22Rv1 (cell line): ENCODE data around the gene BAZ2B.

Experiments used
- H3K27ac ChIP-seq: fragments of 450-650 bp; 2 replicates; pipeline ENCODE4 v1.5.1; 2017
- ZFX ChIP-seq: fragments of 450-650 bp; IDR thresholded peaks from 2 replicates; pipeline ENCODE4 v1.6.1; 2017; ENCODE audit warnings: antibody characterized with exemption, borderline replicate concordance
- TF ChIP-seq, protein P1 (sequence below): fragments of 450-650 bp; IDR thresholded peaks from 2 replicates; pipeline ENCODE4 v1.5.1; 2017; ENCODE audit warnings: mild to moderate bottlenecking

Gene BAZ2B

DNA sequence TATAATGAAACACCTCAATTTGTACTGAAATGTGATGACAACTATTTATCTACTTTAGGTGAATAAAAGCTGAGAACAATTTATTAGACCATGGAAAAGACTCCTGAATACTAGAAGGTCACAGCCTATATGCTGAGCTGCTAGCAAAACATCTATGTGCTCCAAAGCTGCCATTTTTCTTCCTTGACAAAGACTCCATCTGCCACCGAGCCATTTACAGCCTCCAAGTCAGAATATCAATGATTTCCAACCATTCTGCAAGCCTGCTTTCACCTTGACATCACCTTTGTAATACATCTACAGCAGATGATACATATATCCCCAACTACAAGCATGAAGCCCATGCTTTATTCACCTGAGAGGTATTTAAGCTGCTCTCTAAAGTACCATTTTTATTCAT is 84.9 kb downstream of the BAZ2B start:
- H3K27ac ChIP-seq: no peak overlapping the region
- TF ChIP-seq, protein P1, sequence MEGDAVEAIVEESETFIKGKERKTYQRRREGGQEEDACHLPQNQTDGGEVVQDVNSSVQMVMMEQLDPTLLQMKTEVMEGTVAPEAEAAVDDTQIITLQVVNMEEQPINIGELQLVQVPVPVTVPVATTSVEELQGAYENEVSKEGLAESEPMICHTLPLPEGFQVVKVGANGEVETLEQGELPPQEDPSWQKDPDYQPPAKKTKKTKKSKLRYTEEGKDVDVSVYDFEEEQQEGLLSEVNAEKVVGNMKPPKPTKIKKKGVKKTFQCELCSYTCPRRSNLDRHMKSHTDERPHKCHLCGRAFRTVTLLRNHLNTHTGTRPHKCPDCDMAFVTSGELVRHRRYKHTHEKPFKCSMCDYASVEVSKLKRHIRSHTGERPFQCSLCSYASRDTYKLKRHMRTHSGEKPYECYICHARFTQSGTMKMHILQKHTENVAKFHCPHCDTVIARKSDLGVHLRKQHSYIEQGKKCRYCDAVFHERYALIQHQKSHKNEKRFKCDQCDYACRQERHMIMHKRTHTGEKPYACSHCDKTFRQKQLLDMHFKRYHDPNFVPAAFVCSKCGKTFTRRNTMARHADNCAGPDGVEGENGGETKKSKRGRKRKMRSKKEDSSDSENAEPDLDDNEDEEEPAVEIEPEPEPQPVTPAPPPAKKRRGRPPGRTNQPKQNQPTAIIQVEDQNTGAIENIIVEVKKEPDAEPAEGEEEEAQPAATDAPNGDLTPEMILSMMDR: no peak
- TF ChIP-seq ZFX: no peak

DNA sequence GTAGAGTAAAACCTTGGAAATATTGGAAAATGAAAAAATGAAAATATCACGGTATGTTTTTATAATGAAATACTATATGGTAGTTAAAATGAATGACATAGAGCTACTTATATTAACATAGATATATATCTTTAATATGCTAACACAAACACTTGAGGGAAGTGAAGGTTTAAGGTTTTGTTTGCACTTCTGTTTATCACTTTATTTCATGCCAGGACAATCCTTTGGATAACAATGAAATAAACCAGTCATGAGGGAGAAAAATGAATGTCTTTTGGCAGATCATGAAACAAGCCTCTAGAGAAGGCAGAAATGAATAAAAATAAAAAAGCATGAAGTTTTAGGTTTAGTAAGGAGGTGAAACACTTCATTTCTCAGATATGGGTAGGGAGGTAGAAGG is 89.9 kb downstream of the BAZ2B start:
- H3K27ac ChIP-seq: no peak overlapping the region
- TF ChIP-seq, protein P1: no peak

DNA sequence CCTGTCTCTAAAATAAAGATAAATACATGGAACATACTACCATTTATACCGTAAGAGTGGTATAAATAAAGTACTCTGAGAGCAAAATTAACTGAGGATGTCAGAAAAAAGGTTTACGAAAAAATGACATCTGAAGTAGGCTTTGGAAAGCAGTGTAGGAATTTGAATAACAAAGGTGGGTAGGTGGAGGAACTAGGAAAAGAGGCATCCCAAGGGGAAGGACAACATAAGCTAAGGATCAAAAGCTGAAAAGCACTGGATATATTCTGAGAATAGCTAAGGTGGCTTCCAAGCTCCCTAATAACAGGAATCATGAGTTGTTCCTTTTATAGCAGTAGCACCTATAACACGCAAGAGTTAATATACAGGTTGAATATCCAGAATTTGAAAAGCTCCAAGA is 91.3 kb downstream of the BAZ2B start:
- TF ChIP-seq, protein P1: no peak
- TF ChIP-seq ZFX: no peak

DNA sequence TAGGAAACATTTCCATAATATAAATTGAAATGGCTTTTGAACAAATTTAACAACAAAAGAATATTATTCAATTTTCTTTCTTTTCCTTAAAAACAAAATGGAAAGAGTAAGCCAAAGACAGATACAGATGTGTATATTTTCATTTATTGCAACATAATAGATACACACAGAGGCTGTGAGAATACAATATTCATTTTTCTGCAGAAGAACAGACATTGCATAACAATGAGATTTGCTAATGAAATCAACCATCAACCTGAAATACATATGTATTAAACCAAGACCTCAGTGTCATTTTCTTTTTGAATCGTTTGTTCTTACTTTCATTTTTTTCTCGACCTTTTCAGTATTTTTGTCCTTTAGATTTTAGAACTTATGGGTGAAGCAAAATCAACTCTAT is 95.1 kb downstream of the BAZ2B start:
- H3K27ac ChIP-seq: no peak overlapping the region
- TF ChIP-seq, protein P1: no peak
- no peak for TF ChIP-seq ZFX

More for the DNA sequence above, 91.3 kb downstream of the BAZ2B start:
- no peak overlapping the region for H3K27ac ChIP-seq

DNA sequence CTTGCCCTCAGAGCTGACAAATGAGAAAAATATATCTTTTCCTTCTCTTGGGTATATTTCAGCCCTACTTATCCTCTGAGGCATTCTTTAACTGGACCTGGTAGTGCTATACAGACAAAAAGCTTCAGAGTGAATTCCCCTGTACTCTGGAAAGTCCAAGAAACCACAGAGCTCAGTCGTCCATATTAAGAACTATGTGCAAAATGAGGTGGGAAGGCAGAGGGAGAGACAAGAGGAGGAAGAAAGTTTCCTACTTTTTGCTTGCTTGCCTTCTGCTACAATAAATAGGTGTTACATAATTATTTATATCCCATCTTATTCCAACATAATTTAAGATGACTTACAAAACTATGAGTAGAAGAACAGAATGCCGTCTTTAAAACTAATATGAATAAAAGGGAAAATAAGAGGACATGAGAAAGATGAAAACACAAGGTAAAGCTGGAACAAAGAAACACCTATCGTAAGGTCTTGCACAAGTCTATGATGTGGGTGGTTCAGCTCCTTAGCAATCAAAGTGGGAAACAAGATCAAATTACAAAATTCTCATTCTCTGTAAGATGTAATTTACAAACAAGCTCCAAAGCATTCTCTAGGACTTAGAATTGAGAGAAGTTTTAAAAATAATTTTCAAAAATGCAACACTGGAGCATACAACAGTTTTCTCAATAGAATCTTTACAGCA is 97.9 kb downstream of the BAZ2B start:
- TF ChIP-seq, protein P1: no peak
- TF ChIP-seq ZFX: no peak
- H3K27ac ChIP-seq: no peak overlapping the region

DNA sequence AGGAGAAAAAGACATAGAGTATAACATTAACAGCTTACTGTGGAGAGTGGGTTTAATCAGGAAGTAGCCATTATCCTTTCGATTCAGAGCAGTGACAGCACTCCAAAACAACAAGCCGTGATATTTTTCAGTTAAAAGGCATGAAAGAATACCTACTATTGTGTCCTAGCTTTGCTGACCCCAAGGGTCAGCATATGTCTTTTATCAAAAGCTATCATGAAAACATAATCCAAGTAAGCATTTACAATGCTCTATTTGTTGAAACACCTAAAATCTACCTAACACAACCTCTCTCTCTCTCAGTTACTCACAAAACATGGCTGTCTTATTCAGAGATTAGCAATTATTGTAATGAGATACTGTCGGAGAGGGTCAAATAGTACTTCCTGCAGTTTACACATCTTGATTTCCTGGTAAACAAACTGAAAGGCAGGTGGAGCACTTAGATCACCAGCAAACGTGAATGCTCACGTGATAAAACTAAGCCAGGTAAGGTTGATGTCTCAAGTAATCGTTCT is 100.0 kb downstream of the BAZ2B start:
- TF ChIP-seq ZFX: no peak
- TF ChIP-seq, protein P1: no peak
- H3K27ac ChIP-seq: peak overlapping the region; percentile 60

DNA sequence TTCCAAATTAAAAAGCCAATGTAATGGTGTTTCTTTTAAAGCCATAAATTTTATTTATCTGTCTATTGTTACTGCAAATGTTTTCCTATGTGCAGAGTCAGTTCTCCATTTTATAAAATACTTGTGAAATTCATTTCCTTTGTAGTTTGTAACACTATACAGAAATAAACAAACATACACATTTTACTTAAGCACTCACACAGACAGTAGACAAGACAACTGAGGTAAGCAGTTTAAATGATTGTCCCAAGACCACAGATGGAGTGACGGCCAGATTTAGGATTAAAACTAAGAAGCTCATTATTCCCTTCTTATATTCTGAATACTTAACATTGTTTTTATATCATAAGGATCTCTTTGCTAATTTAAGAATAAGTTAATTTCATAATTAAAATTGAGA is 100.9 kb downstream of the BAZ2B start:
- no peak for TF ChIP-seq ZFX
- TF ChIP-seq, protein P1: no peak
- H3K27ac ChIP-seq: peak overlapping the region; percentile 60; the same call in 1 of the 2 replicates
